HEK293 (cell line): ENCODE results near the gene MRS2.

ENCODE experiments used
- CTCF ChIA-PET: fragments of 350-600 bp; formaldehyde crosslinking; extraction: SDS; loops from one replicate; lab custom pipeline; 2021; ENCODE audit warnings: antibody characterized with exemption; lab: Yijun Ruan, JAX
- POLR2A ChIA-PET: fragments of 300-600 bp; formaldehyde crosslinking; extraction: SDS; loops from one replicate; lab custom pipeline; 2020; ENCODE audit warnings: antibody characterized with exemption, inconsistent platforms; lab: Yijun Ruan, JAX
- H3K27ac ChIP-seq: fragments of 200-500 bp; sonication (Bioruptor generic); 2 replicates; pipeline ENCODE4 v1.5.1; 2014; ENCODE audit warnings: low read depth, low read length, control low read depth, inconsistent platforms; ENCODE audit errors: extremely low read depth
- H3K36me3 ChIP-seq, 2 experiments: fragments of 200-500 bp in 1 of 2; sonication (Bioruptor generic) in 1 of 2; 1 replicate in 1 of 2; 2 replicates in 1 of 2; pipeline ENCODE4 v1.5.1; 2014 to 2017; ENCODE audit warnings: inconsistent platforms in 2 of 2, low read length in 2 of 2; ENCODE audit not compliant: control insufficient read depth in 2 of 2, insufficient read depth in 1 of 2
- H3K4me1 ChIP-seq: fragments of 200-500 bp; sonication (Bioruptor generic); 2 replicates; pipeline ENCODE4 v1.5.1; 2014; ENCODE audit warnings: mild to moderate bottlenecking, low read length, inconsistent platforms; ENCODE audit not compliant: control insufficient read depth, insufficient read depth
- H3K4me3 ChIP-seq: 2 replicates; pipeline ENCODE4 v1.5.1; 2011; ENCODE audit warnings: low read depth, mild to moderate bottlenecking, control low read depth, low read length, moderate library complexity
- H3K9me3 ChIP-seq: fragments of 200-500 bp; sonication (Bioruptor generic); 2 replicates; pipeline ENCODE4 v1.5.1; 2014; ENCODE audit warnings: low read depth, low read length, inconsistent platforms; ENCODE audit not compliant: control insufficient read depth, insufficient read depth
- EGR2 ChIP-seq: fragments of 450-650 bp; formaldehyde crosslinking; IDR thresholded peaks from 2 replicates; pipeline ENCODE4 v1.5.1; 2016; ENCODE audit warnings: low read depth, missing biosample characterization, missing genetic modification characterization
- GFI1B ChIP-seq: fragments of 450-650 bp; formaldehyde crosslinking; IDR thresholded peaks from 2 replicates; pipeline ENCODE4 v1.5.1; 2016; ENCODE audit warnings: missing biosample characterization, missing genetic modification characterization
- GLIS1 ChIP-seq: fragments of 450-650 bp; formaldehyde crosslinking; IDR thresholded peaks from 2 replicates; pipeline ENCODE4 v1.5.1; 2016; ENCODE audit warnings: missing biosample characterization, missing genetic modification characterization
- MZF1 ChIP-seq: fragments of 450-650 bp; formaldehyde crosslinking; IDR thresholded peaks from 2 replicates; pipeline ENCODE4 v1.5.1; 2017; ENCODE audit warnings: missing biosample characterization, missing genetic modification characterization, borderline replicate concordance
- RBAK ChIP-seq: fragments of 450-650 bp; formaldehyde crosslinking; IDR thresholded peaks from 2 replicates; pipeline ENCODE4 v1.5.1; 2016; ENCODE audit warnings: missing biosample characterization, missing genetic modification characterization
- SCRT2 ChIP-seq: fragments of 450-650 bp; formaldehyde crosslinking; IDR thresholded peaks from 2 replicates; pipeline ENCODE4 v1.5.1; 2016; ENCODE audit warnings: missing biosample characterization, missing genetic modification characterization
- ZEB2 ChIP-seq: fragments of 450-650 bp; formaldehyde crosslinking; IDR thresholded peaks from 2 replicates; pipeline ENCODE4 v1.5.1; 2016; ENCODE audit warnings: missing biosample characterization, missing genetic modification characterization
- ZFP37 ChIP-seq: fragments of 450-650 bp; formaldehyde crosslinking; IDR thresholded peaks from 2 replicates; pipeline ENCODE4 v1.5.1; 2016; ENCODE audit warnings: missing biosample characterization, missing genetic modification characterization
- ZNF140 ChIP-seq: fragments of 450-650 bp; formaldehyde crosslinking; IDR thresholded peaks from 2 replicates; pipeline ENCODE4 v1.5.1; 2016; ENCODE audit warnings: missing biosample characterization, missing genetic modification characterization
- ZNF202 ChIP-seq: fragments of 450-650 bp; formaldehyde crosslinking; IDR thresholded peaks from 2 replicates; pipeline ENCODE4 v1.5.1; 2016; ENCODE audit warnings: missing biosample characterization, missing genetic modification characterization, borderline replicate concordance
- ZNF530 ChIP-seq: fragments of 450-650 bp; formaldehyde crosslinking; IDR thresholded peaks from 2 replicates; pipeline ENCODE4 v1.5.1; 2016; ENCODE audit warnings: low read depth, missing biosample characterization, missing genetic modification characterization
- ZNF610 ChIP-seq: fragments of 450-650 bp; formaldehyde crosslinking; IDR thresholded peaks from 2 replicates; pipeline ENCODE4 v1.5.1; 2016; ENCODE audit warnings: missing biosample characterization, missing genetic modification characterization, borderline replicate concordance
- ZNF707 ChIP-seq: fragments of 450-650 bp; formaldehyde crosslinking; IDR thresholded peaks from 2 replicates; pipeline ENCODE4 v1.5.1; 2016; ENCODE audit warnings: missing biosample characterization, missing genetic modification characterization
- ZNF785 ChIP-seq: fragments of 450-650 bp; formaldehyde crosslinking; IDR thresholded peaks from 2 replicates; pipeline ENCODE4 v1.5.1; 2016; ENCODE audit warnings: missing biosample characterization, missing genetic modification characterization
- ZNF791 ChIP-seq: fragments of 450-650 bp; formaldehyde crosslinking; IDR thresholded peaks from 2 replicates; pipeline ENCODE4 v1.5.1; 2016; ENCODE audit warnings: missing biosample characterization, missing genetic modification characterization
- TF ChIP-seq, protein P1 (sequence below): fragments of 450-650 bp; formaldehyde crosslinking; optimal IDR thresholded peaks from 2 replicates; pipeline ENCODE3; 2016; ENCODE audit warnings: missing biosample characterization, mild to moderate bottlenecking, missing genetic modification characterization
- TF ChIP-seq, protein P2 (sequence below): fragments of 450-650 bp; formaldehyde crosslinking; IDR thresholded peaks from 2 replicates; pipeline ENCODE4 v1.5.1; 2016; ENCODE audit warnings: missing biosample characterization, missing genetic modification characterization, low read depth
- TF ChIP-seq, protein P3 (sequence below): fragments of 450-650 bp; formaldehyde crosslinking; IDR thresholded peaks from 2 replicates; pipeline ENCODE4 v1.5.1; 2016; ENCODE audit warnings: missing biosample characterization, missing genetic modification characterization
- TF ChIP-seq, protein P4 (sequence below): fragments of 450-650 bp; formaldehyde crosslinking; IDR thresholded peaks from 2 replicates; pipeline ENCODE4 v1.5.1; 2016; ENCODE audit warnings: missing biosample characterization, missing genetic modification characterization

MRS2 gene

DNA sequence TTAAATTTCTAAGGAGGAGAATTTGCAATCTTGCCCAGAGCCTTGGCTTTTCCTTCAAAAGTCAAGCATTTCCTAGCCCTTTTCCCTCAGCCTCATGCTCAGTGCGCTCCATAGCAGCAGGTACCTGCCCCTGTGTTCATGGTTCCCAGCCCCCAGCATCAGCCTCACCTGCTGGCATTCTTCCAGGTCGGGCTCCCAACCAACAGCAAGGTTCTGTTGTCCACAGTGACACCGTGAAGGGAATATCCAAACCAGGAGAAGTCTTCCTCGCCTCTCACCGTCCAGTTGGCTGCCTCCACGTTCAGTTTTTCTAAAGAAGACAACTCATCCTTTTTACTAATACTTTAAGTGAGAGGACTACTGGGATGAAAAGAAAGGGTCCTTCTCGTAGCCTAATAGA, 43.9 kb downstream of the MRS2 start:
- Histone ChIP-seq H3K4me1 (no peaks in the 10 kb centered on the region), H3K9me3 (no peaks in the 10 kb centered on the region), H3K27ac (no peak overlapping the region), H3K4me3 (no peak overlapping the region), H3K36me3 (no peaks in the 10 kb centered on the region)
- ChIA-PET CTCF (no interaction called here), POLR2A (no interaction called here)
- TF ChIP-seq ZNF785 (no peak), ZNF610 (tag by site-specific recombination) (no peak), EGR2 (tag by site-specific recombination) (no peak), ZNF202 (tag by site-specific recombination) (no peak)
- TF ChIP-seq, protein P1, sequence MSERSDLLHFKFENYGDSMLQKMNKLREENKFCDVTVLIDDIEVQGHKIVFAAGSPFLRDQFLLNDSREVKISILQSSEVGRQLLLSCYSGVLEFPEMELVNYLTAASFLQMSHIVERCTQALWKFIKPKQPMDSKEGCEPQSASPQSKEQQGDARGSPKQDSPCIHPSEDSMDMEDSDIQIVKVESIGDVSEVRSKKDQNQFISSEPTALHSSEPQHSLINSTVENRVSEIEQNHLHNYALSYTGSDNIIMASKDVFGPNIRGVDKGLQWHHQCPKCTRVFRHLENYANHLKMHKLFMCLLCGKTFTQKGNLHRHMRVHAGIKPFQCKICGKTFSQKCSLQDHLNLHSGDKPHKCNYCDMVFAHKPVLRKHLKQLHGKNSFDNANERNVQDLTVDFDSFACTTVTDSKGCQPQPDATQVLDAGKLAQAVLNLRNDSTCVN (tag by site-specific recombination) = no peak

DNA sequence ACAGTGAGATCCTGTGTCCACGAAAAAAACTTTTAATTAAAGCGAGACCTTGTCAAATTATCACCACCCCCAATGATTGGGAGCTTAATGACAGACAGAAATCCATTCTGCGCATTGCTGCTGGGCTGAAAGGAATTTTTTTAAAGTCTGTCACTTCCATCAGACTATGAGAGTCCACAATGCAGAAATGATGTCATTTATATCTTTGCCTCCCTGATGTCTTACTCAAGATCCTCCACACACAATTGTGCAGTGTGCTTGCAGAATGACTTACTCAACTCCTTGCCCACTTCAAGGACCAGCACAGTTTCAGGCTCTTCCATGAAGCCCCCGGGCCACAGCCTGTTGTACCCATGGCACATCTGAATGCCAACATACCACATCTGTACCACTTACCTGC, 45.7 kb downstream of the MRS2 start:
- ChIA-PET POLR2A (no interaction called here), CTCF (no interaction called here)
- Histone ChIP-seq H3K4me1 (no peaks in the 10 kb centered on the region), H3K9me3 (no peaks in the 10 kb centered on the region), H3K4me3 (no peak overlapping the region), H3K27ac (no peak overlapping the region), H3K36me3 (no peaks in the 10 kb centered on the region)
- no peak for TF ChIP-seq RBAK (tag by site-specific recombination)
- TF ChIP-seq, protein P2, sequence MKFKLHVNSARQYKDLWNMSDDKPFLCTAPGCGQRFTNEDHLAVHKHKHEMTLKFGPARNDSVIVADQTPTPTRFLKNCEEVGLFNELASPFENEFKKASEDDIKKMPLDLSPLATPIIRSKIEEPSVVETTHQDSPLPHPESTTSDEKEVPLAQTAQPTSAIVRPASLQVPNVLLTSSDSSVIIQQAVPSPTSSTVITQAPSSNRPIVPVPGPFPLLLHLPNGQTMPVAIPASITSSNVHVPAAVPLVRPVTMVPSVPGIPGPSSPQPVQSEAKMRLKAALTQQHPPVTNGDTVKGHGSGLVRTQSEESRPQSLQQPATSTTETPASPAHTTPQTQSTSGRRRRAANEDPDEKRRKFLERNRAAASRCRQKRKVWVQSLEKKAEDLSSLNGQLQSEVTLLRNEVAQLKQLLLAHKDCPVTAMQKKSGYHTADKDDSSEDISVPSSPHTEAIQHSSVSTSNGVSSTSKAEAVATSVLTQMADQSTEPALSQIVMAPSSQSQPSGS = peak; percentile 70; the same call in 1 of the 2 replicates

DNA sequence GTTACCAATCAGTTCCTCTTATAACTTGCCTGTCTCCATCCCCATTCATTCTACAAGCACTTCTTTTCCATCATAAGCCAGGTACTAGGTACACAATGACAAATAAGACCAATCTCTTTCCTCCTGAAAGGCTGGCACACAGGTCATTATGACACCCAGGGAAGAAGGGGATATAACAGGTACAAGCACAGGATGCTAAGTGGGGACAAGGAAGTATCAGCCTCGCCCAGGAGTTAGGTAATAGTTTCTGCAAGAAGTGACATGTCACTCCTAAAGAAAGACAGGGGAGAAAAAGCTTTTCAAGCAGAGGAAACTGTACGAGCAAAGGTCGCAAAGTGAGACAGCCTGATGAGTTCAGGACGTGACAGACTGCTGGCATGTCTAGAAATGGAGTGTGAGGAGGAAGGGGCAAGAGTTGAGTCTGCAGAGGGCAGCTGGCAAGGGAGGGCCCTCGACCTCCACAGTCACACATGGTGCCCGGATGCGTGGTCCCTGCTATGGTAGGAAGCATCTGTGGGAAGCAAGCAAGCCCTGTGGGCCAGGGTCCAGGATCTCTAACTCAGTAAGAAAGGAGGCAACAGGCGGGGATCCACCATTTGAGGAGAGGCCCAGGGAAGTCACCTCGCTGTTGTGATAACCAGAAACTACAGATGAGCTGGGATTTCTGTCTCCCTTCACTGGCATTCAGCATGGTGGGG, 46.2 kb downstream of the MRS2 start:
- H3K4me3 ChIP-seq = no peak overlapping the region
- ChIA-PET POLR2A (no interaction called here), CTCF (interaction anchor here (0.7 kb wide), 1 partner anchor 291 kb away, joined by 3 read pairs; no protein-coding TSS in a partner anchor)
- no peaks in the 10 kb centered on the region for H3K9me3 ChIP-seq
- TF ChIP-seq ZNF791 (tag by site-specific recombination) = no peak
- TF ChIP-seq ZNF785 = no peak
- no peaks in the 10 kb centered on the region for H3K36me3 ChIP-seq
- no peaks in the 10 kb centered on the region for H3K4me1 ChIP-seq
- no peak overlapping the region for H3K27ac ChIP-seq

DNA sequence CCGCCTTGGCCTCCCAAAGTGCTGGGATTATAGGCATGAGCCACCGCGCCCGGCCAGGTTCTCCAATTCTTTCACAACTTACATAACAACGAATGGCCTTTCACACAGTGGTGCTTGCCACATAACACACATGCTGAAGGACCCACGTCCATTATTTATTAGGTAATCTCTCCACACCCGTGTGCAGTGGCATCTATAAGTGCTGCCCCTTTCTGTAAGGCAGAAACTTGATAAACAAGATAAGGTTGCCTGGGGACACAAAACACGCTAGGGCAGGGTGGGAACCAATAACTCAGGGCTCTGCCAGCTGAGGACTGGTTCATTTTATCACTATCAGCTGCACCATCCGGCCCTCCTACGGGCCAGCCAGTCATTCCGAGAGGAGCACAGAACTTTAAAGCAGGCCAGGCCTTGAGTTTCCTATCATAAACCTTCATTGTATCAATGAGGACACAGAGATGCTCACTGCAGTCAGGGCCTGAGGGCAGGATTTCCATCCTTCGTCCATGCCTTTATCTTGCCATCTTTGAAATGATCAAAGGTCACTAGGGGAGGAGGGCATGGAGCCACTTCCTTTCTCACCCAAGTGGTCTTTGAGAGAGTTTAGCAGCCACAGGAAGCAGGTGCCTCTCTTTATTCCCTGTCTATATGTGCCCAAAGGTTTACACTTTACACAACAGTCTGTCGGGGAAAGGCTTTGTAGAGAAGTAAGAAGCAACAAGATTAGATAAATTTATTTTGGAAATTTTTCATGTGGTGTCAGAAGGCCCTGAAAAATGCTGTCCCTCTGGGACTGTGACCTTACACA, 49.0 kb downstream of the MRS2 start:
- ChIA-PET CTCF (no interaction called here), POLR2A (no interaction called here)
- Histone ChIP-seq H3K9me3 (no peaks in the 10 kb centered on the region), H3K4me3 (no peak overlapping the region), H3K4me1 (no peaks in the 10 kb centered on the region), H3K27ac (no peak overlapping the region), H3K36me3 (no peaks in the 10 kb centered on the region)
- TF ChIP-seq ZFP37 (tag by site-specific recombination) = no peak
- TF ChIP-seq ZNF530 = no peak
- no peak for TF ChIP-seq ZEB2 (tag by site-specific recombination)
- TF ChIP-seq GFI1B = no peak
- TF ChIP-seq GLIS1 = no peak
- no peak for TF ChIP-seq MZF1 (tag by site-specific recombination)
- TF ChIP-seq, protein P3, sequence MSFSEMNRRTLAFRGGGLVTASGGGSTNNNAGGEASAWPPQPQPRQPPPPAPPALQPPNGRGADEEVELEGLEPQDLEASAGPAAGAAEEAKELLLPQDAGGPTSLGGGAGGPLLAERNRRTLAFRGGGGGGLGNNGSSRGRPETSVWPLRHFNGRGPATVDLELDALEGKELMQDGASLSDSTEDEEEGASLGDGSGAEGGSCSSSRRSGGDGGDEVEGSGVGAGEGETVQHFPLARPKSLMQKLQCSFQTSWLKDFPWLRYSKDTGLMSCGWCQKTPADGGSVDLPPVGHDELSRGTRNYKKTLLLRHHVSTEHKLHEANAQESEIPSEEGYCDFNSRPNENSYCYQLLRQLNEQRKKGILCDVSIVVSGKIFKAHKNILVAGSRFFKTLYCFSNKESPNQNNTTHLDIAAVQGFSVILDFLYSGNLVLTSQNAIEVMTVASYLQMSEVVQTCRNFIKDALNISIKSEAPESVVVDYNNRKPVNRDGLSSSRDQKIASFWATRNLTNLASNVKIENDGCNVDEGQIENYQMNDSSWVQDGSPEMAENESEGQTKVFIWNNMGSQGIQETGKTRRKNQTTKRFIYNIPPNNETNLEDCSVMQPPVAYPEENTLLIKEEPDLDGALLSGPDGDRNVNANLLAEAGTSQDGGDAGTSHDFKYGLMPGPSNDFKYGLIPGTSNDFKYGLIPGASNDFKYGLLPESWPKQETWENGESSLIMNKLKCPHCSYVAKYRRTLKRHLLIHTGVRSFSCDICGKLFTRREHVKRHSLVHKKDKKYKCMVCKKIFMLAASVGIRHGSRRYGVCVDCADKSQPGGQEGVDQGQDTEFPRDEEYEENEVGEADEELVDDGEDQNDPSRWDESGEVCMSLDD (tag by site-specific recombination) = no peak
- no peak for TF ChIP-seq ZNF140 (tag by site-specific recombination)
- TF ChIP-seq, protein P4, sequence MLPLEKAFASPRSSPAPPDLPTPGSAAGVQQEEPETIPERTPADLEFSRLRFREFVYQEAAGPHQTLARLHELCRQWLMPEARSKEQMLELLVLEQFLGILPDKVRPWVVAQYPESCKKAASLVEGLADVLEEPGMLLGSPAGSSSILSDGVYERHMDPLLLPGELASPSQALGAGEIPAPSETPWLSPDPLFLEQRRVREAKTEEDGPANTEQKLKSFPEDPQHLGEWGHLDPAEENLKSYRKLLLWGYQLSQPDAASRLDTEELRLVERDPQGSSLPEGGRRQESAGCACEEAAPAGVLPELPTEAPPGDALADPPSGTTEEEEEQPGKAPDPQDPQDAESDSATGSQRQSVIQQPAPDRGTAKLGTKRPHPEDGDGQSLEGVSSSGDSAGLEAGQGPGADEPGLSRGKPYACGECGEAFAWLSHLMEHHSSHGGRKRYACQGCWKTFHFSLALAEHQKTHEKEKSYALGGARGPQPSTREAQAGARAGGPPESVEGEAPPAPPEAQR = no peak
- TF ChIP-seq SCRT2 (tag by site-specific recombination) = no peak
- no peak for TF ChIP-seq ZNF707 (tag by site-specific recombination)
